Osteocyte (in vitro differentiated cells): Measurements from ENCODE around the gene IPCEF1. TPM values are rescaled to one million over a fixed set of nuclear protein-coding genes. Genes with fewer than 3 reads are reported as not detected.

Source experiments
- DNase-seq: peaks from one replicate; pipeline ENCODE4 v3.0.0; 2021; ENCODE audit warnings: mixed read lengths; ENCODE audit not compliant: unreplicated experiment; ENCODE audit errors: extremely low spot score
- H3K27ac Mint-ChIP-seq: one replicate; pipeline ENCODE4 v1.8.0; 2021; ENCODE audit warnings: mild to moderate bottlenecking, mixed read lengths; ENCODE audit not compliant: unreplicated experiment
- H3K27me3 Mint-ChIP-seq: one replicate; pipeline ENCODE4 v1.8.0; 2021; ENCODE audit warnings: mixed read lengths; ENCODE audit not compliant: unreplicated experiment
- H3K36me3 Mint-ChIP-seq: one replicate; pipeline ENCODE4 v1.8.0; 2021; ENCODE audit warnings: mixed read lengths; ENCODE audit not compliant: unreplicated experiment
- H3K4me1 Mint-ChIP-seq: one replicate; pipeline ENCODE4 v1.8.0; 2021; ENCODE audit warnings: mixed read lengths; ENCODE audit not compliant: unreplicated experiment
- H3K4me3 Mint-ChIP-seq: one replicate; pipeline ENCODE4 v1.8.0; 2021; ENCODE audit warnings: mild to moderate bottlenecking, moderate library complexity, mixed read lengths; ENCODE audit not compliant: unreplicated experiment
- H3K9me3 Mint-ChIP-seq: one replicate; pipeline ENCODE4 v1.8.0; 2021; ENCODE audit warnings: mixed read lengths; ENCODE audit not compliant: unreplicated experiment
- total RNA-seq: library from RNA; stranded (reverse); gene quantifications from 2 replicates; pipeline ENCODE4 v1.2.1, GENCODE V29; 2021
- TF ChIP-seq, protein P1 (sequence below): fragments of 200-600 bp; sonication (generic); IDR thresholded peaks from 2 replicates; pipeline ENCODE4 v1.5.0; 2021; ENCODE audit warnings: antibody characterized with exemption, mild to moderate bottlenecking, moderate library complexity

Gene IPCEF1
- total RNA-seq, 1 donor from 2014 or later, result 0.46 TPM

DNA sequence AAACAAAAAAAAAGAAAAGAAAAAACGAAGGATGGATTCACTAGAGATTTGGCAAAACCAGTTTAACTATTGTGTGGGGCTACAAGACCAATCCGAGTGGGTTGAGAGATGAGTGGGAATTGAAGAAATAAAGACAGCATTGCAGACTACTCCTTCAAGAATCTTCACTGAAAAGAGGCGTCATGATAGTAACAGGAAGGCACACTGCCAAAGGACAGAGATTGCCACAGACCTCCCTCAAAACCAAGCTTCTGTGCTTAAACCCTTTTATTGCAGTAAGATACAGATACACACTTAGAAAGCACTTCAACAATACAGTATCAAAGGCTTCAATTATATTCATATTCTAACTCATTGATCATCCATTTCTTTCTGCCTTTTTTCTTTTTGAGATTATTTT is 103.9 kb downstream of the IPCEF1 start:
- peaks cover 14% of the 10 kb centered on the region for H3K4me1 Mint-ChIP-seq
- no peak overlapping the region for H3K4me3 Mint-ChIP-seq
- TF ChIP-seq, protein P1, sequence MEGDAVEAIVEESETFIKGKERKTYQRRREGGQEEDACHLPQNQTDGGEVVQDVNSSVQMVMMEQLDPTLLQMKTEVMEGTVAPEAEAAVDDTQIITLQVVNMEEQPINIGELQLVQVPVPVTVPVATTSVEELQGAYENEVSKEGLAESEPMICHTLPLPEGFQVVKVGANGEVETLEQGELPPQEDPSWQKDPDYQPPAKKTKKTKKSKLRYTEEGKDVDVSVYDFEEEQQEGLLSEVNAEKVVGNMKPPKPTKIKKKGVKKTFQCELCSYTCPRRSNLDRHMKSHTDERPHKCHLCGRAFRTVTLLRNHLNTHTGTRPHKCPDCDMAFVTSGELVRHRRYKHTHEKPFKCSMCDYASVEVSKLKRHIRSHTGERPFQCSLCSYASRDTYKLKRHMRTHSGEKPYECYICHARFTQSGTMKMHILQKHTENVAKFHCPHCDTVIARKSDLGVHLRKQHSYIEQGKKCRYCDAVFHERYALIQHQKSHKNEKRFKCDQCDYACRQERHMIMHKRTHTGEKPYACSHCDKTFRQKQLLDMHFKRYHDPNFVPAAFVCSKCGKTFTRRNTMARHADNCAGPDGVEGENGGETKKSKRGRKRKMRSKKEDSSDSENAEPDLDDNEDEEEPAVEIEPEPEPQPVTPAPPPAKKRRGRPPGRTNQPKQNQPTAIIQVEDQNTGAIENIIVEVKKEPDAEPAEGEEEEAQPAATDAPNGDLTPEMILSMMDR, result no peak
- peaks cover 3% of the 10 kb centered on the region for H3K36me3 Mint-ChIP-seq
- H3K9me3 Mint-ChIP-seq, result peaks cover 18% of the 10 kb centered on the region
- H3K27ac Mint-ChIP-seq, result no peak overlapping the region
- H3K27me3 Mint-ChIP-seq, result peaks cover 2% of the 10 kb centered on the region
- no peak for DNase-seq

DNA sequence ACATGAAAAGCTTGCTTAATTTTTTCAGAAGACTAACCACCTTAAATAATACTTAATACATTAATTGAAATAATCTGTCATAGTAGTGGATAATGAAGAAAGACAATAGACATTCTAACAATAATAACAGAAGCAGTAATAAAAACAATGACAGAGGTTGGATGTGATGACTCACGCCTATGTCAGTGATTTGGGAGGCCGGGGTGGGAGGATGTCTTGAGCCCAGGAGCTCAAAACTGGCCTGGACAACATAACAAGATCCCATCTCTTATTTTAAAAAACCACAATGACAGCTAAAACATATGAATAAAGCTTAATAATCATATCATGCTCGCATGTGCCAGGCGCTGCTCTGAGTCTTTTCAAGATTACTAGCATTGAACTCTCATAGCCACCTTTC is 105.5 kb downstream of the IPCEF1 start:
- Mint-ChIP-seq H3K9me3 (peaks cover 13% of the 10 kb centered on the region), H3K4me3 (no peak overlapping the region), H3K4me1 (peaks cover 21% of the 10 kb centered on the region), H3K36me3 (peaks cover 3% of the 10 kb centered on the region), H3K27me3 (peaks cover 5% of the 10 kb centered on the region), H3K27ac (no peak overlapping the region)
- TF ChIP-seq, protein P1, result no peak
- no peak for DNase-seq

DNA sequence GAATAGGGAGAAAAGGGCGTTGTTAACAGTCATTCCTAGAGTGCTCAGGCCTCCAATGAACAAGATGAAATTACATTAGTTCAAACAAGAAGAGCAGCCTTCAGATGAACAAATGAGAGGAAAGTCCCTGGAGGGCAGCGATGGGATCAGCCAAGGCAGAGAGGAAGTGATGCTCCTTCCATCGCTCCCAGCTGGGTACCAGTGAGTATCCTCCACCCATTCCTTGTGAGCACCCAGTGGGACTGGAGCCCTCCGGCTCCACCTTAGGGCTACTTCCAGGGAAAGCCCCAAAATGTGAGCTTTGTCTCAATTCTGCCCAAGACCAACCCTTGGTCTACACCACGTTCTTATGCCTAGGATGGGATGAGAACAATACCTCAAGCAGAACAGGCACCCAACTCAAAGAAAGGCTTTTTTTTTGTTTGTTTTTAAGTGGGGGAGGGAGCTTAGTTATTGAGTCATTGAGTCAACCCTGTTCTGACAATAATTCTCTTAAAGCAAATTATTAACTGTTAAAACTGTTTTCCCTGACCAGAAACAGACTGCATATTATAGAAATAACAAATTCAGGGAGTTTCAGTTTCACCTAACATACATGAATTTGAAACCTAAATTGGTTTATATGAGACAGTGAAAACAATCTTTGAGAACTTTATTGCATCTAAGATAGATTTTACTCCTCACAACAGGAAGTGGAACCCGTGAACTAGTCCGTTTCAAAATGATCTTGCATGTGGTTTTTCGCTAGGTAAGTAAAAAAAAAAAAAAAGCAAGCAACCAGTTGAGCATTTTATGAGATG is 106.9 kb downstream of the IPCEF1 start:
- no peak overlapping the region for H3K27ac Mint-ChIP-seq
- no peak overlapping the region for H3K4me3 Mint-ChIP-seq
- peaks cover 21% of the 10 kb centered on the region for H3K4me1 Mint-ChIP-seq
- DNase-seq, result no peak
- TF ChIP-seq, protein P1, result no peak
- peaks cover 2% of the 10 kb centered on the region for H3K9me3 Mint-ChIP-seq
- H3K36me3 Mint-ChIP-seq, result no peaks in the 10 kb centered on the region
- H3K27me3 Mint-ChIP-seq, result peaks cover 5% of the 10 kb centered on the region

DNA sequence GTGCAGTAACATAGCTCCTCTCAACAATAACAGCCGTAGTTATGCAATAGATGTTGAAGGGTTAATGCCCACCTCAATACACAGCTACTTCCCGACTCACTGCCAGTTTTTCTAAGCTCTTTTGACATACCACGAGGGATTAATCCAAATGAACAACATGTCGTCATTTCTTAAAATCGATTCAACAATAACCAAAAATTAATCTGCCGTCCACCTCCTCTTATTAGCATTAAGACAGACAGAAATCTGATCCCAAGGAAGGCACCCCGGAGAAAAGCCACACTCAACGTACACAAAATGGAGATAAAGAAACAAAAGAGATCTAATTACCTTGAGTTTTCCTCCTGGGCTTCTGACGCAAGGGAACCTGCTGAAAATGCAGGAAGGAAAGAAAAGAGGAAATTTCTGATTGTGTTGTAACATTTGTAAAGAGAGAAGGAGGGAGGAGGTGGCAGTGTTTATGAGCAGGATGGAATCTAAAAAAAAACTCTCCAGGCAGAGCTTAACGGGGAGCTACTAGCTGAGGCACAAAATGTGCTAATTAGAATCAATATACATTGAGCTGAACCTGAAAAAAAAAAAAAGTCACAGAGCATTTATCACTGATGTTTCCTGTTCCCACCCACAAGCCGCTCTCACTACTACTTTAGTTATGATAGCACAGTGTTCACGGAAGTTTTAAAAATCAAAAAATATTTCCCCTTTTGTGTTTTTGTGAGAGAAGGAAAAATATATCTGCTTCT is 109.3 kb downstream of the IPCEF1 start:
- H3K9me3 Mint-ChIP-seq, result no peaks in the 10 kb centered on the region
- H3K27ac Mint-ChIP-seq, result peak overlapping the region; percentile 16
- peak overlapping the region; percentile 49 for H3K4me3 Mint-ChIP-seq
- TF ChIP-seq, protein P1, result no peak
- DNase-seq, result no peak
- peaks cover 21% of the 10 kb centered on the region for H3K4me1 Mint-ChIP-seq
- H3K36me3 Mint-ChIP-seq, result no peaks in the 10 kb centered on the region
- H3K27me3 Mint-ChIP-seq, result peaks cover 5% of the 10 kb centered on the region

DNA sequence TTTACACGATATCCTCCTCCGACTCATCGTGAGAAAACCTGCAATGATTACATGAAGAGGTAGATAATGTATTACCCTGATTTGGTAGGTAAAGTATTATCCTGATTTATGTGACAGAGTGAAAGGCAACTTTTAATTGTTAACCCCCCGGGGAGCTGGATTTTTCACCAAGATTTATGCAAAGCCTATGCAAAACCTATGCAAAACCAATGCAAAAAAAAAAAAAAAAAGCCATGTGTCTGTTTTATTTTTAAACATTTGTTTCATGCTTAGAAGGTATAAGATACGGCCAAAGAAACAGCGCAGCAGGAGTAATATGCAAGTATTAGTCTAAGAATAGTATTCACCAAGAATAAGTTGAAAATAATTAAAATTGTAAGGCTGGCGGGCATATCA is 109.9 kb downstream of the IPCEF1 start:
- peaks cover 5% of the 10 kb centered on the region for H3K27me3 Mint-ChIP-seq
- H3K9me3 Mint-ChIP-seq, result no peaks in the 10 kb centered on the region
- TF ChIP-seq, protein P1, result no peak
- no peaks in the 10 kb centered on the region for H3K36me3 Mint-ChIP-seq
- no peak for DNase-seq
- H3K27ac Mint-ChIP-seq, result no peak overlapping the region
- H3K4me1 Mint-ChIP-seq, result peaks cover 21% of the 10 kb centered on the region
- H3K4me3 Mint-ChIP-seq, result no peak overlapping the region
